HFFc6 (cell line): ENCODE results near the gene PLEKHA6. TPM values are rescaled to one million over a fixed set of nuclear protein-coding genes. Genes with fewer than 3 reads are reported as not detected.

Experiments used
- DNase-seq: peaks from one replicate; pipeline ENCODE4 v3.0.0-alpha.2; 2018
- H3K27ac Mint-ChIP-seq: 2 replicates; pipeline ENCODE4 v1.8.0; 2020; ENCODE audit warnings: mild to moderate bottlenecking, mixed read lengths
- H3K27me3 Mint-ChIP-seq: 2 replicates; pipeline ENCODE4 v1.8.0; 2021; ENCODE audit warnings: mild to moderate bottlenecking, moderate library complexity, mixed read lengths; ENCODE audit not compliant: insufficient read depth
- H3K36me3 Mint-ChIP-seq: 2 replicates; pipeline ENCODE4 v1.8.0; 2021; ENCODE audit warnings: low read depth, mixed read lengths
- H3K4me1 Mint-ChIP-seq: 2 replicates; pipeline ENCODE4 v1.8.0; 2020; ENCODE audit warnings: low read depth, mixed read lengths
- H3K4me3 Mint-ChIP-seq: 2 replicates; pipeline ENCODE4 v1.8.0; 2020; ENCODE audit warnings: mild to moderate bottlenecking, moderate library complexity, mixed read lengths
- H3K9me3 Mint-ChIP-seq: 2 replicates; pipeline ENCODE4 v1.8.0; 2020; ENCODE audit warnings: mild to moderate bottlenecking, mixed read lengths
- total RNA-seq, 6 experiments: library from RNA; stranded (reverse); fragmentation: NEBNext Ultra II Directional; extraction: Animal tissue kit (Norgen Biotek cat#: 25700); gene quantifications; 2 replicates in 1 of 6; 3 replicates in 5 of 6; pipeline ENCODE4 v1.2.3, GENCODE V29; 2021
- TF ChIP-seq, protein P1 (sequence below): fragments of 200-600 bp; sonication (generic); IDR thresholded peaks from 2 replicates; pipeline ENCODE4 v1.5.0; 2021; ENCODE audit warnings: antibody characterized with exemption, mild to moderate bottlenecking

The PLEKHA6 gene
- total RNA-seq, 6 experiments from 2014 or later = 1.3 to 2.4 (median 1.5) TPM

DNA sequence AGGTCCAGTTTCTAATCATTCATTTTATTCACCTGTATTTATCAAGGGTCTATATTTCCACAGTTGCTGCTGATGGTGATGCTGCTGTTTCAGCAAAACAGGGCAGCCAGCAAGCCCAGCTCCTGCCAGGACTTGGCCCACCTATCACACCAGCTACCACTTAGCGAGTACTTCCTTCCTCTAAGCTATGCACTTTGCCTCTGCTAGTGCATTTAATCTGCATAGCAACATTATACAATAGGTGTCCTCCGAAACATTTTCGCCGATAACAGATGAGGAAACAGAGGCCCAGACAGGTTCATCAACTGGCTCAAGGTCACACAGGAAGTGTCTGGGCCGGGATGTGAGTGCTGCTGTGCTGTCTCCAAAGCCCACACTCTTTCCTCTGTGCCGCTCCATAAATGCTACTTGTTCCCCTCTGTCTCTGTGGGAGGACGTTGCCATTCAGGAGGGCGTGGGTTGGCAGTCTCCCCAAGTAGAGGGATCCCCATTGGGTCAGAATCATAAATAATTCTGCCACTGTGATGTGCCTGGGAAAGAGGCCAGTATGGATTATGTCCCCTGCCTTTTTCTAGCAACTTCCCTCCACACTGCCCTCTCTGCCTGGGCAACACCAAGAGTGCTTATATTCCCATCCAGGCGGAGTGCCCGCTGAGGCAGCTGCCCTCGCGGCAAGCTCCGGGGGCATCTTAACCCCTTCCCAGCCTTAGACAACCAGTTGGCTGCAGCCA is 9.4 kb upstream of the PLEKHA6 start:
- TF ChIP-seq, protein P1, sequence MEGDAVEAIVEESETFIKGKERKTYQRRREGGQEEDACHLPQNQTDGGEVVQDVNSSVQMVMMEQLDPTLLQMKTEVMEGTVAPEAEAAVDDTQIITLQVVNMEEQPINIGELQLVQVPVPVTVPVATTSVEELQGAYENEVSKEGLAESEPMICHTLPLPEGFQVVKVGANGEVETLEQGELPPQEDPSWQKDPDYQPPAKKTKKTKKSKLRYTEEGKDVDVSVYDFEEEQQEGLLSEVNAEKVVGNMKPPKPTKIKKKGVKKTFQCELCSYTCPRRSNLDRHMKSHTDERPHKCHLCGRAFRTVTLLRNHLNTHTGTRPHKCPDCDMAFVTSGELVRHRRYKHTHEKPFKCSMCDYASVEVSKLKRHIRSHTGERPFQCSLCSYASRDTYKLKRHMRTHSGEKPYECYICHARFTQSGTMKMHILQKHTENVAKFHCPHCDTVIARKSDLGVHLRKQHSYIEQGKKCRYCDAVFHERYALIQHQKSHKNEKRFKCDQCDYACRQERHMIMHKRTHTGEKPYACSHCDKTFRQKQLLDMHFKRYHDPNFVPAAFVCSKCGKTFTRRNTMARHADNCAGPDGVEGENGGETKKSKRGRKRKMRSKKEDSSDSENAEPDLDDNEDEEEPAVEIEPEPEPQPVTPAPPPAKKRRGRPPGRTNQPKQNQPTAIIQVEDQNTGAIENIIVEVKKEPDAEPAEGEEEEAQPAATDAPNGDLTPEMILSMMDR = no peak
- H3K4me1 Mint-ChIP-seq = peaks cover 9% of the 10 kb centered on the region; the same call in 1 of the 2 replicates
- no peak overlapping the region for H3K27ac Mint-ChIP-seq
- no peaks in the 10 kb centered on the region for H3K9me3 Mint-ChIP-seq
- no peaks in the 10 kb centered on the region for H3K36me3 Mint-ChIP-seq
- H3K4me3 Mint-ChIP-seq = no peak overlapping the region
- peaks cover 31% of the 10 kb centered on the region for H3K27me3 Mint-ChIP-seq
- no peak for DNase-seq

DNA sequence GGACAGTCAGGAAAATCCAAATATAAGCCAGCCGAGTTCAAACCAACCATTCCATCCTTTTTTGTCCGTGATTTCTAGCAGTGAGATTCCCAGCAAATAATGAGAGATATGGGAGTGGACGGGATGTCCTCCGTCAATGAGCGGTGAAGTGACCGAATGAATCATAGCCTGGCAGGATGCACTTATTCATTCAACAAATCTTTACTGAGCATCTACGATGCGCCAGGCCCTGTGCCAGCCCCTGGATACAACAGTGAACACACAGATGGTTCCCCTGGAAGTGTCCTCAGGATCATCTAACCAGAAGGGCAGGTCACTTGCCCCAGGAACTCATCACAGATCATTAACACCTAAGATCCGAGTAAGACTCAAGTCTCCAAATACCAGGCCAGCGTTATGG is 8.2 kb upstream of the PLEKHA6 start:
- H3K27me3 Mint-ChIP-seq = peaks cover 31% of the 10 kb centered on the region
- TF ChIP-seq, protein P1 = no peak
- no peaks in the 10 kb centered on the region for H3K36me3 Mint-ChIP-seq
- no peaks in the 10 kb centered on the region for H3K9me3 Mint-ChIP-seq
- H3K4me1 Mint-ChIP-seq = peaks cover 15% of the 10 kb centered on the region
- no peak for DNase-seq
- no peak overlapping the region for H3K4me3 Mint-ChIP-seq
- no peak overlapping the region for H3K27ac Mint-ChIP-seq

DNA sequence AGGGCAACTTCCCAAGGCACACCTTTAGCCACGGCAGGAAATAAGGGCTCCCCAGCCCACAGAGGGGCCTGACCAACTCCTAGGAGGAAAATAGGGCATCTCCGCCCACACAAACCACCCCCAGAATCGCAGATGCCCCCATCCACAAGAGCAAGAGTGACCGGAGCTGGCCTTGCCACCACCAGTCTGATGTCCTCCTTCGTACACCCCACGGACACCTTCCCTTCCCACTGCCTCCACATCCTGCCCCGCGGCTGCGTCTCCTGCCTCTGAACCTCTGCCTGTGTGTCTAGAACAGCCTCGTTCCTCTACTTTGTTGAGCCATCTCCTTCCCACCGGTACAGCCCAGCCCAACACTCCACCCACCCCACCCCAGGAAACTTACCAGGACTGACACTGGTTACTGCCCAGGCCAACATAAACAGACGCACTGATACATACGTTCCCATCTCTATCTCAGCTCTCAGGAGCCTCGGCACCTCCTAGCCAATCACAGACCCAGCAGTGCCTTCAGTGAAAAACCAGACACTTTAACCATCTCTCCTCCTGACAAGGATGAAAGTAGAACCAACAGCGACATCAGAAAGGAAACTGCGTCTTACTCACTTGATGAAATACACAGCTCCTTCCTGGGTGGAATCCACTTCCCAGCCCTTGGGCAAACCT is 7.6 kb upstream of the PLEKHA6 start:
- H3K9me3 Mint-ChIP-seq = no peaks in the 10 kb centered on the region

DNA sequence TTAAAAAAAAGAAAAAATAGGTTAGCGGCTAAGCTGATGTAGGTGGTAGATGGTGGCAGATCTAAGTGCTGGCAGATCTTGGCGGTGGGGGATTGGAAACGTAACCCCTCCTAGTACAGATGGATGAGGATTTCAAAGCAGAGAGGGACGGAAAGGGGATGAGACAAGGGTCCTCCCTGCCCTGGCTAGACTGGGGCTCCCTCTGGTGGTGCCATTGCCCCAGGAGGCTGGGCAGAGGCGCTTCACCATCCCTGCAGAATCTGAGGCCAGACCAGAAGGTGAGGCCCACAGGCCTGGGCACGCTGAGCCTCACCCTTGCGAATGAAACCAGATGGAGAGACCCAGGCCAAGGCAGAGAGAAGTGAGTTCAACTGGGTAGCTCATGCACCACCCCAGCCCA is 7.0 kb upstream of the PLEKHA6 start:
- Mint-ChIP-seq H3K27me3 (peaks cover 22% of the 10 kb centered on the region), H3K9me3 (no peaks in the 10 kb centered on the region), H3K36me3 (no peaks in the 10 kb centered on the region), H3K4me1 (peaks cover 15% of the 10 kb centered on the region), H3K4me3 (no peak overlapping the region), H3K27ac (no peak overlapping the region)
- TF ChIP-seq, protein P1 = peak; percentile 77
- no peak for DNase-seq

More for the DNA sequence above, 7.6 kb upstream of the PLEKHA6 start:
- Mint-ChIP-seq H3K4me1 (peaks cover 15% of the 10 kb centered on the region), H3K4me3 (no peak overlapping the region), H3K27ac (no peak overlapping the region), H3K36me3 (no peaks in the 10 kb centered on the region), H3K27me3 (peaks cover 28% of the 10 kb centered on the region)
- no peak for DNase-seq
- TF ChIP-seq, protein P1 = no peak

DNA sequence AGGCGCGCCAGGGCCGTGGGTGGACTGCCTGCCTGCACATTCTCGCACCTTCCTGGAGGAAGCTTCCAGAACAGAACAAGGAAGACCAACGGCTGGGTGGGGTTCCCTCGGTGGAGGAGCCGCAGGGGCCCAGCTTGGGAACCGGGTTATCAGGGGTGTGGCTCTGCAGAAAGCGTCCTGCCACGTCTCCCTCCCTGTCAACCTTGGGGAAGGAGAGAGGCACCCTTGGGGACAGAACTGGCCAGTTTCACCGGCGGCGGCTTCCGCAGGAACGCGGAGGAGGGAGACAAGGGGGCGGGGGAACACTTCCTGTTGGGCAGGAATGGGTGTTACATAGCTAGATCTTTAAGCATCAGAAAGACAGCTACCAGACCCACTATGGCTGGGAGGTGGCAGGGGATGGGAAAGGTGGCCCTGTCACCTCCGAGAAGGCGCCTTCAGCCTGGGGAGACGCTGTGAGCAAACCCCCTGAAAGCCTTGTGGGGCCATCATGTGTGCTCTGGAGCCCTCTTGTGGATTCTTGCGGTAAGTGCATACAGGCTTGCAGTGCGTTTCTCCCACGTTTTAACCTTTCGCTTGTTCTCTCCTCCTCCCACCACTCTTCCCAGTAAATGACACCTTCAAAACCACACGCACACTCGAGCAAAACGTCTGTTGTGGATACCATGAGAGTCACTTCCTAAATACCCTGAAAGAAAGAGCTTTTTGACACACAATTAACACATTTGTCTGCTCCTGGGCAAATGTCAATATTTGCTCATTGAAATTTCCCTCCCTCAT is 3.8 kb upstream of the PLEKHA6 start:
- Mint-ChIP-seq H3K27ac (peak overlapping the region; percentile 58; the same call in 1 of the 2 replicates), H3K36me3 (no peaks in the 10 kb centered on the region), H3K9me3 (no peaks in the 10 kb centered on the region), H3K4me3 (peak overlapping the region; percentile 84), H3K4me1 (peaks cover 27% of the 10 kb centered on the region), H3K27me3 (peaks cover 14% of the 10 kb centered on the region)
- DNase-seq = peak; percentile 58
- TF ChIP-seq, protein P1 = peak; percentile 98
